ENCODE measurements around the gene WDFY4.

GRCh38 chr10:48982584-48982983 lies 297.9 kb downstream of the WDFY4 start:
- TF ChIP-seq POLR2AphosphoS5 (IDR thresholded peaks at IDR 0.05; ENCODE audit: low read depth, low read length) (no peak), TAF1 (IDR thresholded peaks at IDR 0.05; ENCODE audit: low read depth, low read length) (no peak), POLR2A (IDR thresholded peaks at IDR 0.05; ENCODE audit: low read depth, low read length) (no peak), SPI1 (IDR thresholded peaks at IDR 0.05; ENCODE audit: low read depth, low read length) (no peak), PAX5 (IDR thresholded peaks at IDR 0.05; ENCODE audit: insufficient read depth, low read length, severe bottlenecking) (no peak), POU2F2 (IDR thresholded peaks at IDR 0.05; ENCODE audit: low read depth, low read length) (no peak)

Measured in GM12891 (cell line).